C1 segment of cervical spinal cord (tissue), 14 donors: ENCODE data around the gene UTF1.

Experiments used
- DNase-seq, 14 donors: peaks; one replicate each; lab custom pipeline; 2025; lab: John Stamatoyannopoulos, UW

UTF1 gene

GRCh38 chr10:133246236-133246626 is 16.2 kb downstream of the UTF1 start:
- DNase-seq, result no peak

- no peak for DNase-seq
These were observed 17.8 kb downstream of the UTF1 start for GRCh38 chr10:133247681-133248333.

DNA sequence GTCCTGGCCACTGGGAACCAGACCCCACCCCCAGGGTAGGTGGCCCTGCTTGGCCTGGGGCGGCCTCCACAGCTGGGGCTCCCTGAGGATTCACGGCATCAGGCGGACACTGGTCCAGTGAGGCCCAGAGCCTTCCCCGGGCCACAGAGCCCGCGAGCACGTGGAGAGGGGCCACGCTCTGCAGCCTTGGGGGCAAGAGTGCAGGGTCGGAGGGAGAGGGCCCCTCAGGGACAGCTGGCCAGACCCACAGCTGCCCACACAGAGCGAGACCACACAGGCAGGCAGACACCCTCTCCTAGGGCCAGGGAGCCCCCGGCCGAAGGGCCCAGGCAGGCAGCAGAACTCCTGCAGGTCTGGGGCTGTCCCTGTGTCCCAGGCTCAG is 18.3 kb downstream of the UTF1 start:
- no peak for DNase-seq

DNA sequence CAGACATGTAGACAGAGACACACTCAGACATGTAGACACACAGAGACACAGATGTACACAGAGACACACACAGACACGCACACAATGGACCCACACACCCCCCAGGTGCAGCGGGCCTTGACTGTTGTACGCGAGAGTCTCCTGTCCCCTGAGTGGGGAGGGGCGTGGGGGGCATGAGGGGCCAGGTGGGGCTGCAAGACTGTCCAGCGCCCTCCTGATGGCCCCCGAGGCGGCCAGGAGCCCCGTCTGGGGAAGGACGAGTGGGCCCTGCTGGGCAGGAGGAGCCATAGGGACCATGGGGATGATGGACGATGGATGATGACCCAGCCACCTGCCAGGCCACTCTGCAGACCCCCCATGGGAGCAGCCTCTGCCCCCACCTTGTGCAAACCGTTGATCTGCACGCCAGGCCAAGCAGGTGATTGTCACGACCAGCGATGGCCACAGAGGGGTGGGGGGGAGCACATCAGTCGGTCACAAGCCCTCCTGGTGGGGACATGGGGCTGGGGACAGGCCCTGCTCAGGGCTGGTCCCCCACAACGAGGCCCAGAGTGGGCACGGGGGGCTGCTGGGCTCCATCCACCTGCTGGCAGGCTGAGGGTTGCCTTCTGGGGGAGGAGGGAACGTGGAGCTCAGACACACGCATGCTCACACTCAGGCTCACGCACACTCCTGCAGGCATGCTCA is 19.2 kb downstream of the UTF1 start:
- DNase-seq, result no peak

- no peak for DNase-seq
These were observed 20.1 kb downstream of the UTF1 start for GRCh38 chr10:133249975-133250754.

DNA sequence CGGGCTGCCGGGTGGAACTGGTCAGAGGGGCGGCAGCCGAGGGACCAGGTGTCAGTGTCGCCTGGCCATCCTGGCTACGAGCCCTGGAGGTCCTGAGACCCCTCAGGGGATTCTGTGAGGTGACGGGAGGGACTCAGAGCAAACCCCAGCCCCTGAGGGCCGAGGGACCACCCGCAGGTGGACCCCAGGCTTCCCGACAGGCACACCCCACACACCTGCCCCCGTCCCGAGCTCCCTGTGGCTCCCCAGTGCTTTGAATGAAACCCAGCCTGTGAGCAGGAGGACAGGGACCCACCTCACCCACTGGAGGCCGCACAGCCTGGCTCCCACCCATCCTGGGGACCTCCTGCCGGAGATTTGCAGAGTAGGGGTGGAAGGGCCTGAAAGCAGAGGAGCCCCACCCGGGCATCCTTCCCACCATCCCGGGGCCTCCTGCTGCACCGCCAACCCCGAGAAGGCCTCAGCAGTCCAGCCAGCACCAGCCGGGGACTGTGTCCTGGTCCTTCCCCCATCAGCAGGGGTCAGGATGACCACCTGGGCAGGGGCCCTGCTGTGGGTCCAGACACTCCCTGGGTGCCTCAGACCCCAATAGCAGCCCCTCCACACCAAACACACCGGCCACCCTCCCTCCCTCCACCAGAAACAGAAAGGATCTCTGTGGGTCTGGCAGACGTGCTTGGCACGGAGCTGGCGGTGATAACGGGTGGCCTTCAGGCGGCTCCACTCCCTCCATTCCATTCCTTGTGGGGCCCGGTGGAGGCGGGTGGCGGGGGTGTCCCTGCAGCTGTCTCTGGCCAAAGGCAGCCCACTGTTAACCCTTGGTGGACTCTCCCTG is 21.6 kb downstream of the UTF1 start:
- no peak for DNase-seq

- DNase-seq, result no peak
These were observed 22.2 kb downstream of the UTF1 start for GRCh38 chr10:133252223-133252552.

GRCh38 chr10:133253361-133253955 is 23.4 kb downstream of the UTF1 start:
- no peak for DNase-seq

GRCh38 chr10:133254421-133255120 is 24.6 kb downstream of the UTF1 start:
- DNase-seq, result no peak

GRCh38 chr10:133255323-133255722 is 25.3 kb downstream of the UTF1 start:
- no peak for DNase-seq

DNA sequence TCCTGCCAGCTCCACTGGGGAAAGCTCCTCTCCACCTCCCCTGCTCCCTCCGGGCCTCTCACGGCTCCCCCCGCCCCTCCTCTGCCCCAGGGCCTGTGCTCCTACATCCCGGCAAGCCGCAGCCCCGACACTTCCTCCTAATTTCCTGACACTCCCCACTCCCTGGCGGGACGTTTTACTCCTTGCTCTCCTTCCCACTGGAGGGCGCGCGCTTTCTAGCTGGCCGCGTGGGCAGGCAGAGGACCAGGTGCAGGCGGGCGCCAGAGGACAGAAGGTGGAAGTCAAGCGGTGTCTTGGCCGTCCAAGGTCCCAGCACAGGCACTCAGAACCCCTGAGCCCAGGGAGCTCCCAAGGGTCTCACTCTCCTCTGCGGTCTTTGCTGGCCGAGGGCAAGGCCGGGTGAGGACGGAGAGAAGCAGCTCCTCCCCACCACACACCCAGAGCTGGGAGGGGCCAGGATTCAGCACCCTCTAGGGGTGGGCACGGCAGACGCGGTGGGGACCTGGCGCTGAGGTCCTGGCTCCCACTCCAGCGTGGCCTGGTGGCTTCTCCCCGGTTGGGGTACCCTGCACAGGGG is 27.6 kb downstream of the UTF1 start:
- peak in 4 of 14 donors; percentile 3 to 43 (median 14) for DNase-seq

- no peak for DNase-seq
These were observed 28.2 kb downstream of the UTF1 start for GRCh38 chr10:133258066-133258817.

DNA sequence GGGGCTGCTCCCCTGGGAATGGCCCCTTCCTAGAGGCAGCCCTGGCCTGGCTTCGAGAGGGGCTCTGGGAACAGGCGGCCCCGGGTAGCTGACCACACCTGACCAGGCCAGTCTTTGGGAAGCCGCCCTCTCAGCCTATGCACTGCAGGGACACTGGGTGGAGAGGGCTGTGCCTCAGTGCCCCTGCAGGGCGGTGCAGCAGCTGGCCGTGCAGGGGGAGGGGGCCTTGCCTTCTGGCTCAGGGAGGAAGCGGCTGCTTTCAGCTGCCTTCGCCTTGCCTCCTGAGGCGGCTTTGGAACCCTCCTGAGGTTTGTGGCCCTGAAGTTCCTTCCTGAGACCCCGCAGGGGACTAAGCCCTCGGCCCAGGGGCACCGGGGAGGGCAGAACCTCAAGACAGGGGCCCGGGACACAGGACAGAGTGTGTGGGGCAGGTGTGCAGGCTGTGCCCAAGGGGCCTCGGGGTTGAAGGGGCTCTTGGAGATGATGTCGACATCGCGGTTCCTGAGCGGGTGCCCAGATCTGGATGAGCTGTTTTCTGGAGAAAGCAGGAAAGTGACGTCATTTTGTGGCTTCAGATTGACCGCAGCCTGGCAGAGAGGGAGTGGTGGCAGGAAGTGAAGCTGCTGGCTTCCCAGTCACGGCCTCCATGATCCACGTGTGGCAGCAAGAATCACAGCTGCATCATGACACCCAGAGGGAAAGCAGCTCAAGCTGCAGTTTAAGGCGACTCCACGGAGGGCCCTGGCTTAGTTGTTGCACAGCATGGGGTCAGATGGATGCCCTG is 29.0 kb downstream of the UTF1 start:
- DNase-seq, result peak in 8 of 14 donors; percentile 19 to 71 (median 39)

GRCh38 chr10:133259602-133259989 is 29.6 kb downstream of the UTF1 start:
- DNase-seq, result peak in 1 of 14 donors; percentile 6

- DNase-seq, result peak in 5 of 14 donors; percentile 31 to 74 (median 48)
These were observed 31.1 kb downstream of the UTF1 start for GRCh38 chr10:133260895-133261725.

- DNase-seq, result peak in 13 of 14 donors; percentile 6 to 83 (median 66)
These were observed 31.8 kb downstream of the UTF1 start for GRCh38 chr10:133261726-133262325.

DNA sequence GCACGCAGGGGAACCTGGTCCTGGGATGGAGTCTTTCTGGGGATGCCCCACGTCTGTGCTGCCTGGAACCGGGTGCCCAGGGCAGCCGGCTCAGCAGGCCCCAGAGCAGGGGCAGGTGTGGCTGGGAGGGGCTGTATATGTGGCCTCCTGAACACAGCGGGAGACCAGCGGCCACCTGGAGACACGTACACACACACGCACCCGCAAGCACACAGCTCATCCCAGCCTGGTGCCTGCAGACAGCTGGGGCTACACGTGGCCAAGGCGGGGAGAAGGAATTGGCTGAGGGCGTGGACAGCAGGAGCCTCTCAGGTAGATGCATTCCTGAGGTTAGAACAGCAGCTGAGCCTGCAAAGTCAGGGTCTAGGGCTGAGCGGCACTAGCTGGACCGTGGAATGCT is 32.7 kb downstream of the UTF1 start:
- no peak for DNase-seq

DNA sequence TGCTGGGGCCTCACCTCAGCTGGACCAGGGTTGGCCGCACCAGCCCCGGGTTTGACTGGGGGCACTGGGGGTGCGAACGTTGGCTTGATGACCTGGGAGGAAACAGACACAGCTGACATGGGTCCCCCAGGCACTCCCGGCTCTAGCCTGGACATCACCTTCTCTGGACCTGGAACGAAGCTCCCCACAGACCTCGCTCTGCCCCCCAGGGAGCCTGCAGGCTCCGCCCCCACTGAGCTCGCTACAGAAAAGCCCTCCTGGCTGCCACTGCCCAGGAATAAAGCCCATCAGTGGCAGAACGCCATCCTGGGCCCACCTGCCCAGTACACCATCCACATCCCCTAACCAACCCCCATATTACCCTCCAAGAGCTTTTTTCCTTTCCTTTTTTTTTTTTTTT is 33.7 kb downstream of the UTF1 start:
- DNase-seq, result no peak
